Islet precursor cell (in vitro differentiated cells): Measurements from ENCODE around the gene BMPR1B.
"Not testable (repeated sequence)": the region's sequence is repeated elsewhere in the genome, so short reads cannot be mapped to it uniquely, and the experiment has no call there.

Experiments
- DNase-seq: peaks from one replicate; pipeline ENCODE4 v3.0.0-alpha.2; 2018

BMPR1B gene

DNA sequence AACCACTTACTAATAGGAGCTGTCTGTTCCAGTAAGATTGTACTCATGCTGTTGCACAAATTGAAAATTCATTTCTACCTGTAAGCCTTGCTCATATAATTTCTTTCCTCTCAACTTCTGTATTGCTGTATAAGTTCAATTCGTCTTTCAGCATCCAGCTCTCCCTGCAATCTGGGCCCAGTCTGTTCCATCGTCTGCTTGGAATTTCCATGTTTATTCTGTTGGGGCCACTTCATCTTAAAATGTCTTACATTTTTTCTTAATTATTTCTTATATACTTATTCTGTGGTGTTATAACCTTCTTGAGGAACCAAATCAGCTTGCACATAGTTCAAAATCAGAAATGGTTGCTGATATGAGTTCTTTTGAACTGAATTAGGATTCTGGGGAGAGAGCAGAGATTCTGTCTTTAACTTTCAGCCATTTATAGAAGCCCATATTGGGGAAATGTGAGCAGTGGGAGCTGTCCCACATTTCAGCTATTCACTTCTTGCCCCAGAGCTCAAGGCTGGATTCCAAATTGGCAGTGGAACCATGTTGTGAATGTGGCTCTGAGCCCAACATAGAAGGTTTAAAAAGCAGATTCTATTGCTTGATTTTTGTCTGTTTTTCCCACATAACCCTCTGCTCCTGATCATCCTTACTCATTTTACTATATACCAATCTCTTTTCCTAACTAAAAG is 291.9 kb downstream of the BMPR1B start:
- no peak for DNase-seq

DNA sequence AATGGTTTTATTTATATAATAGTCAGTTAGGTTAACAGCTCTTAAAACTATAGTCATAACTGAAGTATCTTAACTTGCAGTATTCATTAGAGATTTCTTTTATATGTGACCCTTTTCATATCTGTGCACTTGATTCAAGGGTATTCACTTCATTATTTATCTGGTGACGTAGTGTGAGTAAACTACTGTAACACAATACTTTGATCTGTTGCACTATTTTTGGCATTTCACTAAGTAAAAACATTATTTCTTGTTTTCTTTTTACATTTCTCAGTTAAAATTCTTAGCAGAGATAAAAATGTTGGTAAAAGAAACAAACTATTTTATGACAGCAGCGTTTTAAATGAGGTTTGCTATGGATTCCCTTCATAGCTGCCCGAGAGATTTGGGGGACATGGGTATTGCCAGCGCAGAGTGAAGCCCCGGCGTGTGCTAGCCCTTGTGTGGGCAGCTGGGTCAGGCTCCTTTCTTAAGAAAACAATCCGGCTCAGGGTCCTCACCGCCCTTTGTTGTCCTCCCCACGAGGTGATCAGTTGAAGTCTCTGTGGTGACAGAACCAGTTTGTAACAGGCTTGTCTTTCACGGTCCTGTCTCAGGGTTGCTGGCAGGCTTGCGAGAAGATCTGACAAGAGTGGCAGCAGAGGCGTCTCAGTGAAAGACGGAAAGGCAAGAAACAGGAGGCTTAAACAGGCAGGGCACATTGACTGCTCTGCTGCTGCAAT is 293.4 kb downstream of the BMPR1B start:
- peak; percentile 71 for DNase-seq

DNA sequence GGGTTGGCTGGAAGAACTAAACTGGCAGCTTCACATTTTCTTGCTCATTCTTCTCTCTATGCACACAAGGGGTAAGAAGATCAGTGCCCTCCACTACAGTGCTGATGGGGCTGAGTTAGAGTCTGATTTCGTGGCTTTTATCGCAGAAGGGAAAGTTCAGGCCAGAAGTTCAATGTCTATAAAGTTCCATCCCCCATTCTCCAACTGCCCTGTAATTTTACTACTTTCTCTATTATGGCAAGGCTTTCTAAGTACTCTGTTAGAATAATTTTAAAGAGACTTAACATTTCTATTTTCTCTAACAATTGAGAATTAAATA is 293.9 kb downstream of the BMPR1B start:
- DNase-seq, result no peak

DNA sequence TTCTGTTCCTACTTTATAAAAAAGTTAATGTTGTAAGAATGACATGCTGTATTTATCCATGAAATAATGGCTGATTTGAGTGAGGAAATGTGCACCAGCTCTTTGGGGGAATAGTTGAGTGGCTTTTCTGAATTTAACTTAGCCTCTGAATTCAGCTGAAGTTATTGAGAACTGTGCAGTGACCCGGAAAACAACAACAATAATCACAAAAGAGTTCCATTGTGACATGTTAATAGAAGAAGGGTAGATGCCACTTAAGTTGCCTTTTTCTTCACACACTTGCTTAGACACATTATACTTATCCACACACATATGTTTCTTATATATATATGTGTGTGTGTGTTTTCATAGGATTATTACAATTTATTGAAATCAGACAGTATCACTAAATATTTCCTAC is 301.2 kb downstream of the BMPR1B start:
- no peak for DNase-seq

DNA sequence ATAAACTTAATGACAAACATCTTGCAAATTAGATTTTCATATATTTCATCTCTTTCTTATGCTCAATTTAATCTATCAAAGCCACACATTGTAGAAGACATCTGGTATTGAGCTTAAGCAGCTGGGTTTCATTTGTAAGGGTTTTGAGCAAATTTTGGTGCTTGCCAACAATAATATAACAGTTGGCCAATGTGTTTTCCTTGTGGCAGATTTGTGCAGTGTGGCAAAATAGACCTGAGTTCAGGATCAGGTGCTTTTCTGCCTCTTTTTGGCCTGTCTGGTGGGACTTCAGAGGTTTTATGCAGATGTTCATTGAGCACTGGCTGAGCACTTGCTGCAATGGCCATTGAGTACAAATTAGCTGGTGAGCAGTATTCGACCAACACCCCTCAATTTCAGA is 301.9 kb downstream of the BMPR1B start:
- no peak for DNase-seq

DNA sequence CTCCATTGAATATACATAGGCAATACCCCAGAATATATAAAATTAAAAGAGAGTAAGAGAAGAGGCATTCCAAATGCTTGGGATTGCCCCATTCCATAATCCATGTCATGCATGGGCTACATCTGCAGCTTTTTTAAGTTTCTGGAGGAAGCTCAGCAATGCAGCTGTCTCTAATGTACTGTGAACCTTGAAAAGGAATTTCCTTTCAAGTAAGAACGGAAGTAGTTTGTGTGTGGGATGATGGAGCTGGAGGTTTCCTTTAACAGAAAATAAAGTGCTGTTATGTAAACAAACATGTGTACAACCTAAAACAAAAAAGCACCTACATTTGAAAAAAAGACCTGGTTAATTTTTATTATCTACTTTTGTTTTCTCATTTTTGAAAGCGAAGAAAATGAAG is 303.5 kb downstream of the BMPR1B start:
- DNase-seq, result no peak

DNA sequence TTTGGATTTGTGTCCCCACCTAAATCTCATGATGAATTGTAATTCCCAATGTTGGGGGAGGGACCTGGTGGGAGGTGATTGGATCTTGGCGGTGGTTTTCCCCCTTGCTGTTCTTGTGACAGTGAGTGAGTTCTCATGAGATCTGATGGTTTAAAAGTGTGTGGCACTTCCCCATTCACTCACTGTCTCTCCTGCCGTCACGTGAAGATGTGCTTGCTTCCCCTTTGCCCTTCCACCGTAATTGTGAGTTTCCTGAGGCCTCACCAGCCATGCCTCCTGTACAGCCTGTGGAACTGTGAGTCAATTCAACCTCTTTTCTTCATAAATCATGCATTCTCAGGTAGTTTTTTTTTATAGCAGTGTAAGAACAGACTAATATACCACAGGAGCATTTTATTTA is 304.0 kb downstream of the BMPR1B start:
- DNase-seq, result not testable (repeated sequence)

DNA sequence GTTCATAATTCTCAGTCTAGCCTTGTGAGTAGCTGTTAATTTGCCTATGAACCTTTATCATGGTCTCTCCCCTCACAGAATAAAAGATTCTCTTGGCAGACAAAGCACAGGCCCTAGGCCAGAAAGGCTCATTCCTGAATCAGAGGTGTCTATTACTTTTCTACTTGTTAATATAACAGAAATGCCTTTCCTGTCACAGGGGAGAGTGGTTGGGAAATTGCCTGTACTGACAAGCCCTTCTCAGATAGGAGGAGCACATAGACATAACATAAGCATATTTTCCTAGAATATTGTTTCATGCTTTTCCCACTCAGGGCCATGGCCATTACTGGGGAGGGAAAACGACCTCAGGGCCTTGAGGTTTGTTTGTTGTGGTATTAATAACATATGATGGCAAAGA is 308.3 kb downstream of the BMPR1B start:
- DNase-seq, result no peak

DNA sequence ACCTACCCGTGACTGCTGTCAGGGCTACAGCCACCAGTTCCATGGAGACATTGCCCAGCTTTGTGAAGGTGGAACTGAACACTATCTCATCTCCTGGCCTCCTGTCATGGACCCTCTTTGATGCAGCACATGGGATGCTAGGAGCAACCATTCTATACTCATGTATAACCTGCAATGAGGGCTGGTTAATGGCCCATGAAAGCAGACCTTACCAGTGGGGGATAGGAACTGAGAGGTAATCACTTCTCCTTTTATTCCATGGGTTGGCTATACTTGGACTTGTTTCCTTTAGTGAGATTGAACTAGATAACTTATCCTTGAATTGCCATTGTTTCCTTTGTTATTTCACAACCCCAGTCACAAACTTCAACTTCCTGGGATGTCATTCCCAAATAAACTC is 310.6 kb downstream of the BMPR1B start:
- no peak for DNase-seq

DNA sequence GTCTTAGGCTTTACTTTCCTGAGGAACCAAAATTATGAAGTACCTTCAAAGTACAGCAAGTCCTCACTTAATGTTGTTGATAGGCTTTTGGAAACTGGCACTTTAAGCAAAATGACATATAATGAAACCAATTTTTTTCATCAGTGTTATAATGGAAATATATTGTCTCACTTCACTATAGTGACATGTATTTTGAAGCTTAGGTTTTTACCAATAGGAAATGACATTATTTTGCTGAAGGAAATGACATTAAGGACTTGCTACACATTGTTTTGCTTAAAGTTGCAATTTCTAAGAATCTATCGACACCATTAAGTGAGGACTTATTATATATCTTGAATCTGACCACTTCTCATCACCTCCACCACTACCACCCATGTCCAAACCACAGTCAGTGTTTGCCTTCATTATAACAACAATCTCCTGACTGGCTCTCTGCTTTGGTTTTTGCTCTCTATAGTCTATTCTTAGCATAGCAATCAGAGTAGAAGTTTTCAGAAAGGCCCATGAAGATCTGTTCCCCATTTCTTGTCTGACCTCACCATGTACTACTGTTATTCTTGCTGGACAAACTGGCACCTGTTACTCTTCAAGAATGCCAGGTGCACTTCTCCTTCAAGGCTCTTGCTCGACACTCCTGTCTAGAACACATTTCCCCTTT is 311.2 kb downstream of the BMPR1B start:
- DNase-seq, result no peak

DNA sequence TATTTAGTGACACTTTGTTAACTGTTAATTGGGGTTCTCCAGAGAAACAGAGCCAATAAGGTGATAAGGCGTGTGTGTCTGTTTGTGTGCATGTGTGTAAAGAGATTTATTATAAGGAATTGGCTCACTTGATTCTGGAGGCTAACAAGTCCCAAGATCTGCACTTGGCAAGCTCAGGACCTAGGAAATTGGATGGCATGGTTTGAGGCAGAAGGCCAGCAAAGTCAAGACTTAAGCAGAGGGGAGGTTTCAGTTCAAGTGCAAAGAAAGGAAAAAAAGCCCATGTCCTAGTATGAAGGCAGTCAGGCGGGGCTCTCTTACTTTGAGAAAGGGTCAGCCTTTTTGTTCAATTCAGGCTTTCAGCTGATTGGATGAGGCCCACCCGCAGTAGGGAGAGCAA is 314.1 kb downstream of the BMPR1B start:
- DNase-seq, result no peak

DNA sequence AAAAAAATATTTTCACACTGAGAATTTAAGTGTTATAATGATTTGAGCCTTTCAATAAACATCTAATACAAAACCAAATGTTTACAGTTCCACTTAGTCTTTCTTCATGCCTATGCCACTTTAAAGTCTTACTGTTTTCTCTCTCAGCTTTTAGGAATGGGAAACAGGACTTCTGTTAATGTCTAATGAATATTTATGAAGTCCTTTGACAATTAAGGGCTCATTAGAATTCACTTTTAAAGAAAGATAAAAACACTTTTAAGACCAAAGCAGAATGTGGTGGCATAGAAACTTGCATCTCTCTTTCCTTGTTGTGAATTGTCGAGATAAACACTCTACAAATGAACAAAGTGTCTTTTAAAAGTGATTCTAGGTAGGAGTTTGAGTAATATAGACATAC is 315.9 kb downstream of the BMPR1B start:
- DNase-seq, result no peak

DNA sequence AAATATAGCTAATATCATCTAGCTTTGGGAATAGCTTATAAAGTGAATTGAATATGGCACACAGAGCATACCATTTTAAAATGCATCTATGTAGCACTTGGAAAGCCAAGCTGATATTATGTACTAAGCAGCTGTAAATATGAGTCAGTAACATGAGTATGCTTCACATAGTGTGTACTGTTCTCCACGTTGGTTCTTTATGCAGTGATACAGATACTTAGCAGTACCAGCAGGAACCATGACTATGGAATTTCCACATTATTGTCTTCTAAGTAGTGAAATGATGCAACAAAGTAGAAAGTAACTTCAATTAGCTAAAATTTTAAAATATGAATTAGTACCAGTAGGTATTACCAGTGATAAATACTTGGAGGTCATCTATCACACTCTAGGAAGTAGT is 320.1 kb downstream of the BMPR1B start:
- no peak for DNase-seq

DNA sequence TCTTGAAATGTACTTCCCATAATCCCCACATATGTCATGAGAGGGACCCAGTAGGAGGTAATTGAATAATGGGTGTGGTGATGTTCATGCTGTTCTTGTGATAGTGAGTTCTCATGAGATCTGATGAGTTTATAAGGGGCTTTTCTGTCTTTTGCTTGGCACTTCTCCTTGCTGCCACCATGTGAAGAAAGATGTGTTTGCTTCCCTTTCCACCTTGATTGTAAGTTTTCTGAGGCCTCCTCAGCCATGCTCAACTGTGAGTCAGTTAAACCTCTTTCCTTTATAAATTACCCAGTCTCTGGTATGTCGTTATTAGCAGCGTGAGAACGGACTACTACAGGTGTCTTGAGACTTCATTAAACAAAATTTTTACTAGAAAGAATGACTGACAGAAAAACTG is 323.2 kb downstream of the BMPR1B start:
- DNase-seq, result no peak

DNA sequence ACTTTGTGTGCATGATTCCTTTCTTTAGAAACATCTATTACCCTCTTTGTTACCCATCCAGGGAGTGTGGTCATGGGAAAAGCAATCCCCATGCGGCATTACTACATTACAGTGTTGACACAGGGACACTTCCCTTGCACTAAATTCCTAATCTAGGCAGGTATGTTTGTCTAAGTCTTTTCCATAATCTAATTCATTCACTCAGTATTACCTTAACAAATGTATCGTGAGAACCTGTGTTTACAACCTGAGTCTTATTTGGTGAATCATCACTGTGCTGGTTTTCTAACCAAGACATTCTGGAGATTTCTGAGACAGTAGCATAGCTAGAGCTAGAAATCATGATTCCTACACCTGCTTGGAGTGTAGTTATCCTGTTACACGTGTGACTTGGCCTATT is 326.8 kb downstream of the BMPR1B start:
- no peak for DNase-seq

DNA sequence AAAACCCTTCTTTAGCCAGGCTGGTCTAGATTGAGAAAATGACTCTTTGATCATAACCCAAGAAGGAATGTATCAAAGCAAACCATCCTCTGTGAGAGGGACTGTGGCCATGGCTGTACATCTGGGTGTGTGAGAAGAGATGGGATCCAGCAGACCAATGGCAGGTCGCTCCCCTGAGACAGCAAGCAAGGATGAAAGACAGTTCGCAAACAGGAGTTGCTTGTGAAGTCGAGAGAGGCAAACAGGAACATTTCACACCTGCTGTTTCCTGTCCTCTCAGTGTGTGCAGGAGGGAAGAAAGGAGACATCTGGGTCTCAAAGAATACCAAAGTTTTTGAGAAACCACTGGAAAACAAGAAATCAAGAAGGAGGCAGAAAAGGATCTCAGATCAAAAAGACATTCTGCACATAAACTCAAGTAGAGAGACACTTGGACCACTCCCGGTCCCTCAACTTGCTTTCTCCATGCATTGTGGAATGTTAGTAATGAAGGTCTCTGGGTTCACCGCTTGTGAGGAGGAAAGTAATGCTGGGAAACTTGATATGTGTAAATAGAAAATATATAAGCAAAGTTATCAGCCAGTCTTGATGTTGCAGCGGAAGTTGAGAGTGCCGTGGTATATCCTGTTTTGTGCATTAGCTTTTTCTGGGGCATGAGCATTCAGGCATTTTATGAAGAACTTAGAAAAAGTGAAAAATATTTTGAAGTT is 327.5 kb downstream of the BMPR1B start:
- no peak for DNase-seq

DNA sequence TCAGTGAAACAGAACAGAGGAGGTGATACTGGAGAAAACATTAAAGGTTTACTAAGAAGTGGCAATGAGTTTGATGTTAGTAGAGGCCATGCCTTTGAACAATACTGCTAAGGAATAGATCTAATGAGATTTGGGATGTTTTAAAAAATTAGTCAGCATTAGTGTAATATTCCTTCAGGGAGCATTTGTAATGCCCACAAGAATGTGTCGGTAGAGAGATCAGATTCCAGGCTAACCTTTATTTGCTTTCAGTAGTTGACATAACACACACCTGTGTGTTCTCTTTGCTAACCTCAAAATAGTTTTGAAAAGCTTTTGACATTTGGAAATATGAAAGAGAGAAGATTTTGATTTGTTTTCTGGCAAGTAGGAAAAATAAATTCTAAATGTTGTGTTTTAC is 328.8 kb downstream of the BMPR1B start:
- DNase-seq, result no peak

DNA sequence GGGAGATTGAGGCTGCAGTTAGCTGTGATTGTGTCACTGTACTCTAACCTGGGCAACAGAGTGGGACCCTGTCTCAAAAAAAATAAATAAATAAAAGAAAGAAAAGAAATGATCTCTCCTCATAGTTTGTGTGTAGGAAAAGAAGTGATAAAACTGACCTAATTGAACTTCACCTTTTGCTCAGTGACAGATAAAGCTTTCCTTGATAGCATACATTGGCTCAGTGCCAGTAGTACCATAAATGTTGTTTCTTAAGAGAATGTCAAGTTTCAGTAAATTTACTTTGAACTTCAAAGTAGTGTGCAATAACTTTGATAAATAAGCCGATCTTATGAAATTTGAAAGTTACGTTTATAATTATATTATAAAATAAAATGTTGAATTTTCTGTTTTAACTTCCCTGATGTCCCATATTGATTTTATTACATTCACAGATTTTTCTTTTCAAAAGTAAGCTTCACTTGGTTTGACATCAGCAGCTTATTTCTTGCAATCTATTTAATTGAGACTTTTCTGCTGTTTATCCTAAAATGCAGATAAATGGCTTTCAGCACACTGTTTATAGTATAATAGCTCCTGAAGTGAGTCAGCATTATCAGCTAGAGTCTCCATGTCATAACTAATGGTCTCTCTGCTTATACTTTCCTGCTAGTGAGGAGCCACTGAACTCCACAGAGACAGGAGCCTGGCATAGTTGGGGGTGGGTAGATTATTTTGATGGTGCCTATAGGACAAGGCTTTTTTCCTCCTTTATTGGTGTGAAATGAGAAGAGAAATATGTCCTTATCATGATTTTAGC is 330.1 kb downstream of the BMPR1B start:
- DNase-seq, result no peak

DNA sequence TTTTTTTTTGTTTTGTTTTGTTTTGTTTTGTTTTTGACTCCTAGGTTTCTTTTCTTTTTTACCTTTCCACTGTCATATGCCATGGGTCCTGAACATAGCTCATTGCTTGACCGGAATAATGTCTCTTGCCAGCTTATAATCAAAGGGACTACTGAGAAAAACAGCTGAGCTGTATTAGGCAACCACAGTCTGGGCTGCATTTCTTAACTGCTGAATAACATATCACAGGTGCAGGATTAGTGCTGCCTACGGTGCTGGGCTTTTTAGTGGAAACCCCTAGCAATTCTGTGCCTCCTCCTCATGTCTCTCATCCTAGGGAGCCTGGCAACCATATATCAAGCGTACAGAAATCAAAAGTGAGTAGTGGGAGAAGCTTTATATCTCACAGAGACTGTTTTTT is 333.5 kb downstream of the BMPR1B start:
- DNase-seq, result no peak

DNA sequence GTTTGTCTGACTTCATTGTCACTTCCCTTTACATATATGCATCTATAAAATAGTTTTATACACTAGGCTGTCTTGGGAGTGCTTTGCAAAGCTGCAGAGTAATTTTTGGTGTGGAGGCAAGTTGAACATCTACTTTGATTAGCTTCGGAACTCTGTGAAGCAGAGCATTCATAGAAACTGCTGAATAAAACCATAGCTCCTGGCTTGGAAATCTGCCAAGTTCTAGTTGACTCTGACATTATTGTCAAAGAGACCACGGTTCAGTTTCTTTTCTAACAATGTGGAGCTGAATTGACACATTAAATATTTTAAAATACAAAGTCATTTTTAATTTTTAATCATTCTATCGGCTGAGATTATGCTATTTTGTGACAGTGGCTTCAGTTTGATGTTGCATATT is 335.0 kb downstream of the BMPR1B start:
- DNase-seq, result no peak

DNA sequence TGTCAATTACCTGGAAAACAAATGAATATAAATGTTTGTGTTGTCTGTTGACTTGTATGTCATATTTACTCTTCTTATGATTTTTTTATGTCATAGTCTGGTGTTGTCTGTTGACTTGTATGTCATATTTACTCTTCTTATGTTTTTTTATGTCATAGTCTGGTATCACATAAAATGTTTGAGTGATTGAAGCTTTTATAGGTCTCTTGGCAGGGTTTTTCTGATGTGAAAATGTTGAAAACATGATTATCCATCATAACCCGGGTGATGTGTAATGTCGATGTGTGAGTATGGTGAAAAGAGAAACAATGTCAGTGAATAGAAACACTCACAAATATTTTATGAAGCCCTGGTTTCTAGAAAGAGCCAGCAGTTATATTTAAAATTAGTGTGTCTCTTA is 335.7 kb downstream of the BMPR1B start:
- DNase-seq, result no peak

DNA sequence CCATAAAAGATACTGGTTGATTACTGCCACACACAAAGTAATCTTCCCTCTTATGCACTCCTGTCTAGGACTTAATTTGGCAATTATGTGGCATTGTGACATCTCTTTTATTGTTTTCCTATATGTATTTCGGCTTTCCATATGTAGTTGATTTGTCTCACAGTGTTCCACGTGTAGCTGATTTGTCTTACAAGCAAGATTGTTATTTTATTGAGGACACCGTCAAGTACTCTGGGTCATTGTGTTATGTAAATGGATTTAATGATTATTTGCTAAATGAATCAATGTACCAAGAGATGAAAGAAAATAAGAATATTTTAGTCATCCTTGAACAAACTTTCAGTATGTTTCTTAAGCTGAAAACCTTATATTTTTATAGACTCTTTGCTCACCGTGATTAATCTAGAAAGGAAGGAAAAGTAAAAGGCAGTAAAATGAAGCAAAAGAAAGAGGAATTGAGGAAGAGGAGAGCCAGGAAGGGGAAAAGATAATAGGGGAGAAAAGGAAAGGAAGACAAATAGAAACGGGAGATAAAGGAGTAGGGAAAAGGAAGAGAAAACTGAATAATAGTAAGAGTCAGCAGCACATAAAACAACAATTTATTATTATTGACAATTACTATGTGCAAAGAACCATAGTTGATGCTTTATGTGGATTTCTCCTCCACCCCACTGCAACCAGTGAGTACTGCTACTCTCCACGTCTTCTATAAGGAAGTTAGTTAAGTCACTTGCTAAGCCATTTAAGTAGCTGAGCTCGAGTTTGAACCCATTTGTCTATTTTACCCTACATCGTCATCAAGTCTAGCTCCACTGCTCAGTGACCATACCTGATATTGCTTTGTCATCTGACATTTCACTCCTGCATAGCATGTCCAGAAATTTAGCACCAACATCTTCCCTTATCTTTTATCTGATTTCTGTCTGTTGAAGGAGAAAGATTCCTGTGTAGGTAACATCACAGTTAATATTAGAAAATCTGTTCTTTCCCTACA is 336.5 kb downstream of the BMPR1B start:
- no peak for DNase-seq
